Stimulated activated CD4-positive, alpha-beta T cell treated with anti-CD3 and anti-CD28 coated beads, Interleukin-4, amount 100 ng/mL, for 48 hours (primary cell): Measurements from ENCODE around the gene ACSF3.

Source experiments
- DNase-seq, 2 donors: peaks; one replicate each; pipeline ENCODE4 v3.0.0-alpha.2; 2020; ENCODE audit warnings: low read depth in 2 of 2

The ACSF3 gene

DNA sequence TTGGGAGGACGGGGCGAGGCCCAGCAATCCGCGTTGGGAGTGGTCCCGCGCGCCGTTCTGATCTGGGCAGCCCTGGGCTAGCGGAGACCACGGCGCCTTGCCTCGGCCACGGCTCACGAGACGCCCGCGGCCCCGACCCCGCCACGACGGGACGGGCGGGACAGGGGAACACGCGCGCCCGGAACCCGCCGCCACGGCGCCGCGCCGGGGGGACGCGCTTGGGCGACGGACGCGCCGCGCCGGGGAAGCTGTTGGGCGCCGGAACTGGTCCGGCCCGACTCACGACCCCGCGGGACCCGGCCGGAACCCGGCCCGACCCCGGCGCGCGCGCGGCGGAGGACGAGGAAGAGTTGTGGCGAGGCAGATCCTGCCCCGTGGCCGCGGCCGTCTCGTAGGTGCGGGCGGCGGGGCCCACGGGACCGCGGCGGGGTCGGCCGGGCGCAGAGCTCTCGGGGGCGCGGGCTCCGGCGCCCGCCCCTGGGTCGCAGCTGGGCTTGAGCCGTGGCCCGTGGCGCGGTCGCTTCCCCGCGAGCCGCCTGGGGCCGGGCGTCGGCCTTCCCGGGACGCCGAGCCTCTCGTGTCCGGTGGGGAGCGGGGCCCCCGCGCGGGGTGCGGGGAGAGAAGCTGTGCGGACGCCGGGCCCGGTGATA lies at the start of gene ACSF3:
ACSF3 (plus strand) TSS at position 251 of the 650 bp plus-strand sequence. CDS start 6,830 bp downstream, outside the sequence.
- peak; percentile 54 to 58 for DNase-seq

DNA sequence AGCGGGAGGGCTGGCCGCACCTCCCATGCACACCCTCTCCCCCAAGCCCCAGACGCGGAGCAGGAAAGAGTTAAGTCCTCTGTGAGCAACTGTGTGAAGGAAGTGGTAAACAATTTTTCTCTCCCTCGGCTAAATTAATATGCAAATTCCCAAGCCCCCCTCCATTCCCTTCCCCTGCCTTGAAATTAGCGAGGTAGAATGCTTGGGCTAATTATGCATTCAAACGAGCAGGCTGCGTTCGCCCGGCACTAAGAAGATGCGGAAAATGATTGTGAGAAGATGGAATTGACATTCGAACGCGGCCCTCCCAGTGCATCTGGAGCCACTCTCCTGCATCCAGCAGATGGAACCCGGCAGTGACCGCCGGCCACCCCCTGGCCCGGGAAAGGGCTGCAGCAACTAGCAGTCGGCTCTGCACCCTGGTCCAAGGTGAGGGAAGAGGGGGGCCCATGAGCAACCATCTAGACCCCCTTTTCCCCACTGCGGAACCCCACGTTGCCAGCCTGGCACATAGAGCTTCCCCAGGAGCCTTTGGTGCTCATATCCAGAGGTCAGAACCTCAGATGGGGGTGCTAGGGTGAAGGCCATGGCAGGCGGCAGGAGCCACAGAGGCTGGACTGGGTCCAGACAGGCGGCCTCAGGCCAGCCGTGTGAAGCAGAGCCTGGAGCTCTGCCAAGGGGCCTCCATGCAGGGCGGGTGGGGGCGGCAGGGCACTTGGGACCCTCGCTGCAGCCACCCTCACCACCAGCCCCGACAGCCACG lies 49.1 kb upstream of the ACSF3 start:
- no peak for DNase-seq

GRCh38 chr16:89045181-89045815 lies 48.4 kb upstream of the ACSF3 start:
- DNase-seq, result no peak

DNA sequence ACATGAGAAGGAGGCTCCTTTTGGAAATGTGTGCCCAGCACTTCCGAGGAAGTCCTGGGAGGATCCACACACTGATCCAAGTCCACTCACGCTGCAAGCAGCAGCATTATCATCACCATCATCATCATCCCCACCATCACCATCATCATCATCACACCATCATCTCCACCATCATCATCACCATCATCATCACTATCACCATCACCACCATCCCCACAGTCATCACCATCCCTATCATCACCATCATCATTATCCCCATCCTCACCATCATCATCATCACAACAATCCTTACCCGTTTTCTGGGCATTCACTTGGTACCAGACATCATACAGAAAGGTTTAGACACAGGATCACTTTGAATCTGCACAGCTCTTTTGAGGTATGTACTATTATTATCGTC lies 47.8 kb upstream of the ACSF3 start:
- DNase-seq, result no peak

GRCh38 chr16:89046491-89046890 lies 47.2 kb upstream of the ACSF3 start:
- no peak for DNase-seq

- DNase-seq, result no peak
Observed at GRCh38 chr16:89047331-89048089, 46.1 kb upstream of the ACSF3 start.

DNA sequence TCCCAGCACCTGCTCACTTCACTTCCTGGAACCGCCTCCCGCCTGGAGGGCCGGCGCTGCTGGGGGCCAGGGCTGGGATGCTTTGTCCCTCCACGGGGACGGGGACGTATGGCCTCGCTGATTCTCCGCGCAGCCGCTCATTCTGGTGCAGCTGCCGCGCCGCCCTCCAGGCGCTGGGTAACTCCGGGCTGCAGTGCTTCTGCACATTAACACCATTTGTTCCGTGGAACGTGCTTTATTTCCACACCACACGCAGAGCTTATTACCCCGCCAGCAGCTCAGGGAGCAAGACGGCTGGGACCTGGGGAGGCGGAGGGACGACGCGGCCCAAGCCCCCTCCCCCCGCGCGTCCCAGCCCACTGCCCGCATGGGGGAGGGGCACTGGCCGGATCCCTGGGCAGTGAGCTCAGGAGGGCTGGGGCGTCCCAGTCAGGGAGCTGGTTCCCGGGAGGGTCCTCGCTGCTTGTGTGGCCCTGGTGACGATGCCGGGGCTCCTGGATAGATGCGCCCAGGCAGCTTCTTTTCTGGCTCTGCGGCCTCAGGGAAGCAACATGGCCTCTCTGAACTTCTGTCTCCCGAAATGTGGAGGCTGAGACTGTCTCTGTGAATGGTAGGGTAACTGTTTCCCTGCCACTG lies 45.4 kb upstream of the ACSF3 start:
- no peak for DNase-seq

GRCh38 chr16:89048871-89049422 lies 44.7 kb upstream of the ACSF3 start:
- DNase-seq, result no peak

- DNase-seq, result no peak
Observed at GRCh38 chr16:89049484-89050118, 44.1 kb upstream of the ACSF3 start.

DNA sequence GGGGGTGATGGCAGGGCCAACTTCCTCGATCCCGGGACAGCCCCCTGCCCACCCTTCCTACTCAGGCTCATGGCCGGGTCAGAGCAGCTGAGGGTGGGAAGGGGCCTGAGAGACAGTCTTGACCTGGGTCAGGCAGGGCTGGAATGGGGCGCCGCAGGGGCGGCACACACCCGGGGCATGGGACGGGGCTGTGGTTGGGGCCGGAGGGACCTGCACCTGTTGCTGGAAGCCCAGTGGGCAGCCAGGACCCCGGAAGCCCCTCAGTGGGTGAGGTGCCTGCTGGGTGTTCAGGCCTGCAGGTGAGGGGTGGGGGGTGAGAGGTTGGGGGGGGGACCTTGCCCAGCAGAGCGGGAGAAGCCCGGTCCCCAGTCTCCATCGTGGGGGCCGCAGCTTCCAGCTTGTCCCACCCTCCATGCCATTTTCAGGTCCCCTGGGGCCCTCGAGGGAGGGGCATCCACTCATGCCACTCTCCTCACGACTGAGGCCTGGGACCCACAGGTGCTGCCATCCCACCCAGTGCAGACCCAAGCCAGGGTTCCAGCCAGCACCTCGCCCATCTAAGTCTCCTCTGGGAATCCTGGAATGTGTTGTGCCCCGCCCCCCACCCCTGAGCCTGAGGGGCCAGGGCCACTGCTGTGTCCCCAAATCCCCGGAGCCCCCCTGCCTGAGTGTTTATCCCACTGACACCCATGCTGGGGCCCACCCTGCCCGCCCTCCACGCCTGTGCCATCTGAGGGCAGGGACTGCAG lies 43.4 kb upstream of the ACSF3 start:
- DNase-seq, result no peak

- DNase-seq, result no peak
Observed at GRCh38 chr16:89050868-89051311, 42.8 kb upstream of the ACSF3 start.

GRCh38 chr16:89051521-89052166 lies 42.0 kb upstream of the ACSF3 start:
- DNase-seq, result no peak

- no peak for DNase-seq
Observed at GRCh38 chr16:89052191-89052889, 41.3 kb upstream of the ACSF3 start.

- no peak for DNase-seq
Observed at GRCh38 chr16:89052890-89053724, 40.5 kb upstream of the ACSF3 start.

GRCh38 chr16:89053725-89054029 lies 40.0 kb upstream of the ACSF3 start:
- no peak for DNase-seq

- DNase-seq, result no peak
Observed at GRCh38 chr16:89054261-89054661, 39.4 kb upstream of the ACSF3 start.

DNA sequence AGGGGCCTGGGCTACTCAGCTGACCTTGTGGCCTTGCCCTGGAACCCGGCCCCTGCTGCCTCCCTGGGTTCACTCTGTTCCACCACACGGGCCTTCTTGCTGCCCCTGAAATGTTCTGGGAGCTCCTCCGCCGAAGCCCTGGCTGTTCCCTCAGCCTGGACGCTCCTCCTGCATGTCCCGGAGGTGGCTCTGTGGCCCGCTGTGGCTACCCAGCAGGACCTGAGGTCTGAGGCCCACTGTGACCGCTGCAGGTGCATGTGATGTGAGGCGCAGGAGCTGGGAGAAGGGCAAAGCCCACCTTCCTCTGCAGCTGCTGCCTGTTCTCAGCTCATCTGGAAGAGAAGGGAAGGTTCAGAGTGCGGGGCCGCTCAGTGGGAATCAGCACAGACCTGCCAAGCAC lies 38.9 kb upstream of the ACSF3 start:
- no peak for DNase-seq

GRCh38 chr16:89055313-89055712 lies 38.3 kb upstream of the ACSF3 start:
- no peak for DNase-seq
